A549 treated with AZD2906 at 1 μM for 4 hours (cell line): Measurements from ENCODE around the gene PDLIM5. TPM values are rescaled to one million over a fixed set of nuclear protein-coding genes. Genes with fewer than 3 reads are reported as not detected.

Source experiments
- total RNA-seq: library from RNA; stranded (reverse); fragments of 200-300 nt; extraction: Qiagen RNA extraction; gene quantifications from 5 replicates; pipeline ENCODE4 v1.2.3, GENCODE V29; 2022

The PDLIM5 gene
- total RNA-seq: 28.7 to 39.4 TPM (median 35.3 TPM) in 5 replicates

DNA sequence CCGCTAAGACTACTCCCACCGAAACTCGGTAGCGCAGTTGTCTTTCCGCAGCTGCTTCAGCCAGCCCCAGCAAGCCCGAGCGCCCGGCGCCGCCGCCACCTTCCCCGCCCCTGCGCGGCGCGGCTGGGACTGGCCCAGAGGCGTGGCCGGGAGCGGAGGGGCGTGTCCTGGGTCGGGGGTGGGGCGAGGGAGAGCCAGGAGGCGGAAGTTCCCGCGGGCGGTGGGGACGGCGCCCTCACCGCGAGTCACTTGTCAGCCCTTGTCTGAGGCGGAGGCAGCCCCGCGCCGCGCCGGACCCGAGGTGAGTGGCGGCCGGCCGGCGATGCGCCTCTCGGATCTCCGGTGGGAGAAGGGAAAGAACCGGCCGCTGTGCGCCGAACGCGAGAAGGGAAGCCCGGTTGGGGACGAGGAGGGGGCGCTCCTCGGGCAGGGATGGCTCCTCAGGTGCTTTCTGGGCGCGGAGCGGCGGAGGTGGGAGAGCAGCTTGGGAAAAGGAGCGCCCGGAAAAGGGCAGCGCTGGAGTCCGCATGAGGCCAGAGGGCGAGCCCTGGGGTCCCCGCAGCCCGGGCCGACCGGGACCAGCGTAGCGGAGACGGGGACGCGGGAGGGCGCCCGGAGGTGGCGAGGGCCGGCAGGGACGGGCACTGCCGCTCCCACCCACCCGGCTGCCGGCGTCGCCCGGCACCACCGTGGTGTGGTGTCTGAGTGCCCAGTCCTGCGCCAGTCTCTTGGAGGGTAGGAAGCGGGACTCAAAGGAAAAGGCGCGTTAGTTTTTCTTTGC is at the start of gene PDLIM5:
TSS of gene PDLIM5 (plus strand) at position 248 of the 781 bp plus-strand sequence. CDS start 3,347 bp downstream, outside the sequence.

Other genes starting within 250 kb of the PDLIM5 start
- 9.9 to 13.9 TPM (median 11.3 TPM) in 5 replicates for gene SMARCAD1, start 244.1 kb upstream of the PDLIM5 start, total RNA-seq
- not detected in 5 replicates for gene HPGDS, start 109.1 kb upstream of the PDLIM5 start, total RNA-seq